ENCODE results near the gene PEPD. TPM values are rescaled to one million over a fixed set of nuclear protein-coding genes. Genes with fewer than 3 reads are reported as not detected.

The PEPD gene
- total and polyA plus RNA-seq, 10 of the 15 experiments (the other 5 are each of a cell fraction or from before 2014, with no cell fraction given) = 1.4 to 52.0 (median 20.2) TPM

- Histone ChIP-seq H3K9me3 (replicated peaks; ENCODE audit: control insufficient read depth, insufficient read depth, low read length) (no peaks in the 10 kb centered on the region), H3K27me3 (replicated peaks in 1 of 2; ENCODE audit: control insufficient read depth in 2 of 2, insufficient read depth in 2 of 2, low read length in 1 of 2) (no peaks in the 10 kb centered on the region), H3K4me2 (ENCODE audit: control insufficient read depth, insufficient read depth) (no peak overlapping the region), H3K27ac (ENCODE audit: control insufficient read depth, insufficient read depth) (no peak overlapping the region), H3K9ac (ENCODE audit: control insufficient read depth, insufficient read depth, low read length) (no peak overlapping the region), H3K4me1 (ENCODE audit: control insufficient read depth, insufficient read depth, low read length) (no peaks in the 10 kb centered on the region), H3K4me3 (no peak overlapping the region), H4K20me1 (ENCODE audit: control insufficient read depth, insufficient read depth) (no peaks in the 10 kb centered on the region), H3K79me2 (ENCODE audit: control insufficient read depth, insufficient read depth, low read length) (no peaks in the 10 kb centered on the region), H3K36me3 (ENCODE audit: control insufficient read depth in 2 of 2, insufficient read depth in 2 of 2, low read length in 1 of 2) (no peaks in the 10 kb centered on the region), H2AFZ (ENCODE audit: control insufficient read depth, low read depth, low read length) (no peak overlapping the region)
- in situ Hi-C loops (cut with MboI) (no loop called here), intact Hi-C loops (cut with micrococcal nuclease; ENCODE audit: unreplicated experiment) (no loop called here)
- FAIRE-seq (no peak), DNase-seq (ENCODE audit: low read depth, low spot score) (no peak), ATAC-seq (no peak)
- TF ChIP-seq CHD4 (IDR thresholded peaks at IDR 0.05) (no peak), LARP7 (IDR thresholded peaks at IDR 0.05) (no peak), IRF3 (IDR thresholded peaks at IDR 0.05) (no peak), CBX5 (IDR thresholded peaks at IDR 0.05; ENCODE audit: low read depth) (no peak), NFXL1 (IDR thresholded peaks at IDR 0.05; ENCODE audit: borderline replicate concordance) (no peak), HDGF (IDR thresholded peaks at IDR 0.05) (no peak), PAX8 (IDR thresholded peaks at IDR 0.05) (no peak), E2F8 (IDR thresholded peaks at IDR 0.05; ENCODE audit: low read depth, partially characterized antibody) (no peak)
- ChIA-PET RAD21 (ENCODE audit: unreplicated experiment) (no interaction called here), SMC1A (ENCODE audit: uncharacterized antibody, unreplicated experiment) (interaction anchor here (0.5 kb wide), 1 partner anchor 753 kb away, joined by 3 read pairs; no protein-coding TSS in a partner anchor), POLR2A (no interaction called here), CTCF (interaction anchor here (0.9 to 1.5 kb wide), 2 partner anchors 11 to 13 kb away, joined by 3 read pairs; no protein-coding TSS in a partner anchor)
- 57% methylated on average over 14 of the region's 14 CpGs for WGBS (ENCODE audit: insufficient coverage, insufficient replicate concordance, low lambda C conversion rate, missing lambda C conversion rate)
- BruUV-seq (replicated peaks) = no TSS peak
Observed at GRCh38 chr19:33417751-33418150, 103.8 kb downstream of the PEPD start.
